Stimulated activated CD8-positive, alpha-beta memory T cell treated with anti-CD3 and anti-CD28 coated beads, Interleukin-4, amount 100 ng/mL, for 48 hours (primary cell): ENCODE results near the gene LDLRAD3.
"Not testable (repeated sequence)": the region's sequence is repeated elsewhere in the genome, so short reads cannot be mapped to it uniquely, and the experiment has no call there.

Experiments
- DNase-seq: peaks from one replicate; pipeline ENCODE4 v3.0.0-alpha.2; 2020

Gene LDLRAD3

GRCh38 chr11:36024716-36025115 lies 80.9 kb downstream of the LDLRAD3 start:
- no peak for DNase-seq

- DNase-seq = no peak
These were observed 82.6 kb downstream of the LDLRAD3 start for GRCh38 chr11:36026315-36026968.

- DNase-seq = no peak
These were observed 83.9 kb downstream of the LDLRAD3 start for GRCh38 chr11:36027731-36028130.

GRCh38 chr11:36029616-36030015 lies 85.8 kb downstream of the LDLRAD3 start:
- DNase-seq = no peak

GRCh38 chr11:36030731-36031281 lies 86.9 kb downstream of the LDLRAD3 start:
- DNase-seq = no peak

- DNase-seq = no peak
These were observed 89.4 kb downstream of the LDLRAD3 start for GRCh38 chr11:36033082-36033751.

GRCh38 chr11:36033936-36034335 lies 90.1 kb downstream of the LDLRAD3 start:
- DNase-seq = no peak

- no peak for DNase-seq
These were observed 90.9 kb downstream of the LDLRAD3 start for GRCh38 chr11:36034551-36035331.

GRCh38 chr11:36035454-36035853 lies 91.6 kb downstream of the LDLRAD3 start:
- DNase-seq = no peak

- DNase-seq = no peak
These were observed 92.1 kb downstream of the LDLRAD3 start for GRCh38 chr11:36035999-36036398.

- no peak for DNase-seq
These were observed 93.2 kb downstream of the LDLRAD3 start for GRCh38 chr11:36037031-36037430.

- DNase-seq = no peak
These were observed 94.7 kb downstream of the LDLRAD3 start for GRCh38 chr11:36038541-36038940.

- DNase-seq = no peak
These were observed 95.6 kb downstream of the LDLRAD3 start for GRCh38 chr11:36039471-36039870.

GRCh38 chr11:36041988-36042611 lies 98.2 kb downstream of the LDLRAD3 start:
- no peak for DNase-seq

GRCh38 chr11:36044636-36045035 lies 100.8 kb downstream of the LDLRAD3 start:
- no peak for DNase-seq

- DNase-seq = not testable (repeated sequence)
These were observed 102.1 kb downstream of the LDLRAD3 start for GRCh38 chr11:36045945-36046344.

- DNase-seq = no peak
These were observed 103.1 kb downstream of the LDLRAD3 start for GRCh38 chr11:36046932-36047331.

- no peak for DNase-seq
These were observed 103.5 kb downstream of the LDLRAD3 start for GRCh38 chr11:36047344-36047743.

GRCh38 chr11:36048496-36049247 lies 104.8 kb downstream of the LDLRAD3 start:
- DNase-seq = no peak

GRCh38 chr11:36051235-36052144 lies 107.6 kb downstream of the LDLRAD3 start:
- no peak for DNase-seq

- DNase-seq = no peak
These were observed 109.4 kb downstream of the LDLRAD3 start for GRCh38 chr11:36053281-36053680.
